Adrenal gland (tissue), 5 donors: ENCODE measurements around the gene LRIG2.

ENCODE experiments used
- POLR2A ChIP-seq, 2 donors: fragments of 450-650 bp; IDR thresholded peaks; one replicate each; pipeline ENCODE4 v1.6.1; 2017; ENCODE audit warnings: antibody characterized with exemption in 2 of 2, mild to moderate bottlenecking in 2 of 2, moderate library complexity in 1 of 2
- TF ChIP-seq, protein P1 (sequence below), 6 experiments: fragments of 450-650 bp in 4 of 6; fragments of 200-600 bp in 2 of 6; sonication (generic) in 1 of 6; IDR thresholded peaks; 1 replicate in 5 of 6; 2 replicates in 1 of 6; pipeline versions ENCODE4 v1.5.1 to v1.8.0; 2016 to 2021; ENCODE audit warnings: antibody characterized with exemption in 6 of 6, mild to moderate bottlenecking in 2 of 6, moderate library complexity in 1 of 6
- donor health status: DM: no; HTN: no; CAD: no.

DNA sequence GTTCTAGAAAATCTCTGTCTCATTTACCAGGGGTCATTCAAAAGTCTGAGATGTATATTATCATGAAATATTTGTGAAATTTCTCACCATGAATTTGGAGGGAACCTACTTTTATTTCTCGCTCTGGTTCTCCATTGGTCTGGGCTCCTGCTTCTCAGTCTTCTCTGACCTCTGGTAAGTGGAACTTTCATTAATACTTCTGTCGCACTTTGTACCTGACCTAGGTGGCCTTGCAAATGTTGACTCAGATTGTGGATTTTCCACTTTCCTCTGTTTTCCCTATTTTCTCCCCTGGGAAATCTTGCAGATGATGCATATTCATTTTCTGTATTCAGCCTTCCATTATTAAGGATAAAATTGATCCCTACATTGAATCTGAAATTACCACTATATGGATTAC, 53.2 kb downstream of the LRIG2 start:
- TF ChIP-seq, protein P1, sequence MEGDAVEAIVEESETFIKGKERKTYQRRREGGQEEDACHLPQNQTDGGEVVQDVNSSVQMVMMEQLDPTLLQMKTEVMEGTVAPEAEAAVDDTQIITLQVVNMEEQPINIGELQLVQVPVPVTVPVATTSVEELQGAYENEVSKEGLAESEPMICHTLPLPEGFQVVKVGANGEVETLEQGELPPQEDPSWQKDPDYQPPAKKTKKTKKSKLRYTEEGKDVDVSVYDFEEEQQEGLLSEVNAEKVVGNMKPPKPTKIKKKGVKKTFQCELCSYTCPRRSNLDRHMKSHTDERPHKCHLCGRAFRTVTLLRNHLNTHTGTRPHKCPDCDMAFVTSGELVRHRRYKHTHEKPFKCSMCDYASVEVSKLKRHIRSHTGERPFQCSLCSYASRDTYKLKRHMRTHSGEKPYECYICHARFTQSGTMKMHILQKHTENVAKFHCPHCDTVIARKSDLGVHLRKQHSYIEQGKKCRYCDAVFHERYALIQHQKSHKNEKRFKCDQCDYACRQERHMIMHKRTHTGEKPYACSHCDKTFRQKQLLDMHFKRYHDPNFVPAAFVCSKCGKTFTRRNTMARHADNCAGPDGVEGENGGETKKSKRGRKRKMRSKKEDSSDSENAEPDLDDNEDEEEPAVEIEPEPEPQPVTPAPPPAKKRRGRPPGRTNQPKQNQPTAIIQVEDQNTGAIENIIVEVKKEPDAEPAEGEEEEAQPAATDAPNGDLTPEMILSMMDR (IDR thresholded peaks at IDR 0.05): no peak
- no peak for TF ChIP-seq POLR2A (IDR thresholded peaks at IDR 0.05)
